Naive thymus-derived CD4-positive, alpha-beta T cell (primary cell): ENCODE results near the gene GBGT1. TPM values are rescaled to one million over a fixed set of nuclear protein-coding genes. Genes with fewer than 3 reads are reported as not detected.

Source experiments
- ATAC-seq: fragments of 150-1000 bp; cut with Tn5 transposase; 2 replicates; pipeline ENCODE4 v1.10.0; 2021; ENCODE audit warnings: mild to moderate bottlenecking, moderate library complexity
- CTCF ChIA-PET: fragments of 350-600 bp; sonication (Branson Sonifier 250); formaldehyde crosslinking; loops from one replicate; lab custom pipeline; 2021; ENCODE audit warnings: antibody characterized with exemption; lab: Charles Lee
- POLR2A ChIA-PET: fragments of 350-600 bp; sonication (Branson Sonifier 250); formaldehyde crosslinking; loops from one replicate; lab custom pipeline; 2021; ENCODE audit warnings: antibody characterized with exemption, inconsistent platforms; lab: Charles Lee
- DNase-seq, 9 donors: peaks; one replicate each; pipeline versions ENCODE4 v3.0.0 to v3.0.0-alpha.2; 2020 to 2022; ENCODE audit warnings: mixed read lengths in 1 of 9
- H3K27ac ChIP-seq: one replicate; pipeline ENCODE4 v1.7.0; 2013; ENCODE audit warnings: mild to moderate bottlenecking, low read depth, low read length, moderate library complexity
- H3K27me3 ChIP-seq, 2 donors: one replicate each; pipeline ENCODE4 v1.7.0; 2013; ENCODE audit warnings: low read length in 2 of 2, mild to moderate bottlenecking in 2 of 2, moderate library complexity in 2 of 2; ENCODE audit not compliant: control insufficient read depth in 2 of 2, insufficient read depth in 2 of 2
- H3K36me3 ChIP-seq, 3 experiments: 1 replicate in 2 of 3; 2 replicates in 1 of 3; pipeline ENCODE4 v1.7.0; 2013; ENCODE audit warnings: low read length in 3 of 3, mild to moderate bottlenecking in 3 of 3, moderate library complexity in 1 of 3; ENCODE audit not compliant: insufficient read depth in 3 of 3, control insufficient read depth in 2 of 3
- H3K4me1 ChIP-seq, 2 donors: one replicate each; pipeline ENCODE4 v1.7.0; 2013; ENCODE audit warnings: low read length in 2 of 2, mild to moderate bottlenecking in 2 of 2, moderate library complexity in 1 of 2; ENCODE audit not compliant: control insufficient read depth in 2 of 2, insufficient read depth in 2 of 2
- H3K4me3 ChIP-seq: 2 replicates; pipeline ENCODE4 v1.7.0; 2013; ENCODE audit warnings: mild to moderate bottlenecking, low read length
- H3K9me3 ChIP-seq, 3 experiments: 1 replicate in 2 of 3; 2 replicates in 1 of 3; pipeline ENCODE4 v1.7.0; 2013; ENCODE audit warnings: low read length in 3 of 3; ENCODE audit not compliant: control insufficient read depth in 2 of 3
- H3K27ac Mint-ChIP-seq, 9 donors: one replicate each; pipeline ENCODE4 v1.8.0; 2020 to 2022; ENCODE audit warnings: mixed read lengths in 9 of 9, mild to moderate bottlenecking in 8 of 9, moderate library complexity in 5 of 9, inconsistent platforms in 2 of 9
- H3K27me3 Mint-ChIP-seq, 5 donors: one replicate each; pipeline ENCODE4 v1.8.0; 2021 to 2022; ENCODE audit warnings: mixed read lengths in 5 of 5, mild to moderate bottlenecking in 1 of 5
- H3K36me3 Mint-ChIP-seq, 5 donors: one replicate each; pipeline ENCODE4 v1.8.0; 2020 to 2022; ENCODE audit warnings: mixed read lengths in 5 of 5, mild to moderate bottlenecking in 3 of 5, inconsistent platforms in 1 of 5
- H3K4me1 Mint-ChIP-seq, 7 donors: one replicate each; pipeline ENCODE4 v1.8.0; 2020 to 2022; ENCODE audit warnings: mixed read lengths in 7 of 7, mild to moderate bottlenecking in 3 of 7, inconsistent platforms in 1 of 7
- H3K4me3 Mint-ChIP-seq, 10 donors: one replicate each; pipeline ENCODE4 v1.8.0; 2020 to 2022; ENCODE audit warnings: mild to moderate bottlenecking in 10 of 10, mixed read lengths in 10 of 10, moderate library complexity in 6 of 10, inconsistent platforms in 2 of 10
- H3K9me3 Mint-ChIP-seq, 11 donors: one replicate each; pipeline ENCODE4 v1.8.0; 2020 to 2022; ENCODE audit warnings: mixed read lengths in 11 of 11, mild to moderate bottlenecking in 4 of 11, inconsistent platforms in 1 of 11, moderate library complexity in 1 of 11
- intact Hi-C, 2 donors: fragments of 100-400 bp; cut with micrococcal nuclease; formaldehyde crosslinking; loops; one replicate each; pipeline ENCODE4 v1.15.1; 2023
- polyA plus RNA-seq, 2 donors: library from polyadenylated mRNA; unstranded; fragments of 300-500 nt; fragmentation: Illumina TruSeq; gene quantifications; one replicate each; pipeline ENCODE4 v1.2.3, GENCODE V29; 2021
- total RNA-seq, 6 experiments: library from RNA in 5 of 6; stranded (reverse) in 5 of 6; gene quantifications; 1 replicate in 5 of 6; 2 replicates in 1 of 6; pipeline ENCODE4 v1.2.3 and lab custom pipeline; 2021 to 2026

GBGT1 gene
- total and polyA plus RNA-seq, 7 experiments from 2014 or later = 0.14 to 14.8 (median 4.8) TPM; not detected in 1

- no peak overlapping the region for H3K27ac ChIP-seq
- DNase-seq (no peak), ATAC-seq (no peak)
- POLR2A ChIA-PET = interaction anchor here (0.9 kb wide), 1 partner anchor 40 kb away, joined by 3 read pairs; no protein-coding TSS in a partner anchor
- H3K4me1 ChIP-seq = no peaks in the 10 kb centered on the region
- no peak overlapping the region for H3K4me3 ChIP-seq
- H3K27me3 ChIP-seq = no peaks in the 10 kb centered on the region
- intact Hi-C loops = no loop called here
- no peak overlapping the region for H3K4me3 Mint-ChIP-seq
- H3K4me1 Mint-ChIP-seq = peaks cover 0 to 4% (median 0%) of the 10 kb centered on the region in 7 donors
- CTCF ChIA-PET = interaction anchor here (1.5 to 10.6 kb wide), 2 partner anchors 14 to 43 kb away, joined by 3 to 161 read pairs; no protein-coding TSS in a partner anchor
- H3K9me3 ChIP-seq = no peaks in the 10 kb centered on the region
- H3K36me3 Mint-ChIP-seq = peaks cover 8 to 32% (median 13%) of the 10 kb centered on the region in 5 donors
- H3K9me3 Mint-ChIP-seq = no peaks in the 10 kb centered on the region
- H3K27ac Mint-ChIP-seq = peak overlapping the region in 1 of 9 donors; percentile 25
- H3K36me3 ChIP-seq = peaks cover 21 to 94% (median 36%) of the 10 kb centered on the region in 3 experiments
- no peaks in the 10 kb centered on the region for H3K27me3 Mint-ChIP-seq
Observed at GRCh38 chr9:133104718-133105460, 58.8 kb downstream of the GBGT1 start.

GRCh38 chr9:133103987-133104505 lies 59.7 kb downstream of the GBGT1 start:
- no peaks in the 10 kb centered on the region for H3K27me3 Mint-ChIP-seq
- Histone ChIP-seq H3K4me1 (no peaks in the 10 kb centered on the region), H3K36me3 (peaks cover 23 to 93% (median 41%) of the 10 kb centered on the region in 3 experiments), H3K9me3 (no peaks in the 10 kb centered on the region), H3K4me3 (no peak overlapping the region), H3K27me3 (no peaks in the 10 kb centered on the region), H3K27ac (no peak overlapping the region)
- intact Hi-C loops = loop anchor here (1.0 to 2.0 kb wide), 3 partner anchors 17 to 233 kb away; partner anchors contain the start of genes RALGDS (in 1 of the 2) and SURF6 (in 1 of the 2)
- POLR2A ChIA-PET = interaction anchor here (1.1 to 1.5 kb wide), 3 partner anchors 14 to 42 kb away, joined by 4 to 6 read pairs (median 4); no protein-coding TSS in a partner anchor
- H3K4me1 Mint-ChIP-seq = peaks cover 0 to 4% (median 0%) of the 10 kb centered on the region in 7 donors
- CTCF ChIA-PET = interaction anchor here (0.7 to 10.6 kb wide), 4 partner anchors 27 to 70 kb away, joined by 3 to 161 read pairs (median 4); no protein-coding TSS in a partner anchor
- no peak for DNase-seq
- H3K4me3 Mint-ChIP-seq = no peak overlapping the region
- no peaks in the 10 kb centered on the region for H3K9me3 Mint-ChIP-seq
- H3K27ac Mint-ChIP-seq = peak overlapping the region in 1 of 9 donors; percentile 20
- peaks cover 13 to 37% (median 18%) of the 10 kb centered on the region in 5 donors for H3K36me3 Mint-ChIP-seq
- no peak for ATAC-seq

- ATAC-seq (peak; percentile 84), DNase-seq (peak in 8 of 9 donors; percentile 30 to 70 (median 53))
- H3K27ac Mint-ChIP-seq = peak overlapping the region in 6 of 9 donors; percentile 25 to 82 (median 60)
- no peak overlapping the region for H3K4me3 ChIP-seq
- ChIA-PET POLR2A (interaction anchor here (0.5 to 2.4 kb wide), 5 partner anchors 15 to 46 kb away, joined by 3 to 13 read pairs (median 4); no protein-coding TSS in a partner anchor), CTCF (interaction anchor here (0.6 to 10.6 kb wide), 6 partner anchors 28 to 71 kb away, joined by 3 to 161 read pairs (median 4); no protein-coding TSS in a partner anchor)
- H3K9me3 Mint-ChIP-seq = no peaks in the 10 kb centered on the region
- H3K27me3 ChIP-seq = no peaks in the 10 kb centered on the region
- H3K27ac ChIP-seq = no peak overlapping the region
- no peaks in the 10 kb centered on the region for H3K9me3 ChIP-seq
- H3K27me3 Mint-ChIP-seq = no peaks in the 10 kb centered on the region
- no peaks in the 10 kb centered on the region for H3K4me1 ChIP-seq
- H3K36me3 Mint-ChIP-seq = peaks cover 13 to 43% (median 20%) of the 10 kb centered on the region in 5 donors
- intact Hi-C loops = loop anchor here (1.0 to 2.0 kb wide), 3 partner anchors 17 to 233 kb away; partner anchors contain the start of genes RALGDS (in 1 of the 2) and SURF6 (in 1 of the 2)
- H3K4me1 Mint-ChIP-seq = peaks cover 0 to 4% (median 0%) of the 10 kb centered on the region in 7 donors
- H3K4me3 Mint-ChIP-seq = peak overlapping the region in 1 of 10 donors; percentile 45
- peaks cover 30 to 93% (median 46%) of the 10 kb centered on the region in 3 experiments for H3K36me3 ChIP-seq
Observed at GRCh38 chr9:133103183-133103986, 60.3 kb downstream of the GBGT1 start.

Other genes with a start within 250 kb of the GBGT1 start
- gene TSC1, start 219.3 kb downstream of the GBGT1 start, total RNA-seq = 10 to 100 TPM; 38.1 to 98.3 (median 59.6) TPM
- gene TSC1, start 219.3 kb downstream of the GBGT1 start, polyA plus RNA-seq = 10 to 100 TPM in 1 of 2 donors, 1 to 10 TPM in 1; 9.9 to 14.7 TPM
- 1 to 10 TPM in 1 of 5 experiments, under 1 TPM in 1, not detected in 3; 0.21 to 2.7 TPM for gene GFI1B, start 185.2 kb downstream of the GBGT1 start, total RNA-seq
- gene GFI1B, start 185.2 kb downstream of the GBGT1 start, polyA plus RNA-seq = not detected
- 10 to 100 TPM; 43.9 to 77.9 (median 73.9) TPM for gene GTF3C5, start 132.9 kb downstream of the GBGT1 start, total RNA-seq
- gene GTF3C5, start 132.9 kb downstream of the GBGT1 start, polyA plus RNA-seq = 10 to 100 TPM; 39.9 to 48.8 TPM
- 1 to 10 TPM in 3 of 5 experiments, under 1 TPM in 2; 0.32 to 2.3 (median 2.2) TPM for gene CEL, start 101.9 kb downstream of the GBGT1 start, total RNA-seq
- gene CEL, start 101.9 kb downstream of the GBGT1 start, polyA plus RNA-seq = not detected
- gene RALGDS, start 42.7 kb downstream of the GBGT1 start, total RNA-seq = 100 to 1,000 TPM in 2 of 5 experiments, 10 to 100 TPM in 3; 73.9 to 123 (median 79.7) TPM
- 10 to 100 TPM; 17.8 to 35.7 TPM for gene RALGDS, start 42.7 kb downstream of the GBGT1 start, polyA plus RNA-seq
- not detected for gene OBP2B, start 45.3 kb upstream of the GBGT1 start, total RNA-seq
- gene OBP2B, start 45.3 kb upstream of the GBGT1 start, polyA plus RNA-seq = not detected
- 1 to 10 TPM in 2 of 5 experiments, not detected in 3; 1.7 to 3.3 TPM for gene ABO, start 111.3 kb upstream of the GBGT1 start, total RNA-seq
- not detected for gene ABO, start 111.3 kb upstream of the GBGT1 start, polyA plus RNA-seq
- 10 to 100 TPM; 15.4 to 33.5 (median 23.4) TPM for gene SURF6, start 172.3 kb upstream of the GBGT1 start, total RNA-seq
- gene SURF6, start 172.3 kb upstream of the GBGT1 start, polyA plus RNA-seq = 10 to 100 TPM in 1 of 2 donors, 1 to 10 TPM in 1; 9.8 to 18.7 TPM
- 10 to 100 TPM; 26.5 to 44.6 (median 32.8) TPM for gene MED22, start 184.2 kb upstream of the GBGT1 start, total RNA-seq
- gene MED22, start 184.2 kb upstream of the GBGT1 start, polyA plus RNA-seq = 10 to 100 TPM; 13.5 to 20.2 TPM
- 1,000 to 10,000 TPM; 2,002 to 2,815 (median 2,428) TPM for gene RPL7A, start 184.3 kb upstream of the GBGT1 start, total RNA-seq
- 1,000 to 10,000 TPM; 1,347 to 1,421 TPM for gene RPL7A, start 184.3 kb upstream of the GBGT1 start, polyA plus RNA-seq
- gene SURF1, start 192.6 kb upstream of the GBGT1 start, total RNA-seq = 10 to 100 TPM; 40.5 to 53.5 (median 47.9) TPM
- 100 to 1,000 TPM in 1 of 2 donors, 10 to 100 TPM in 1; 96.1 to 128 TPM for gene SURF1, start 192.6 kb upstream of the GBGT1 start, polyA plus RNA-seq
- 10 to 100 TPM; 15.0 to 23.5 (median 15.6) TPM for gene SURF2, start 192.6 kb upstream of the GBGT1 start, total RNA-seq
- gene SURF2, start 192.6 kb upstream of the GBGT1 start, polyA plus RNA-seq = 10 to 100 TPM; 28.1 to 44.5 TPM
- 100 to 1,000 TPM in 1 of 5 experiments, 10 to 100 TPM in 4; 72.5 to 196 (median 75.1) TPM for gene SURF4, start 212.1 kb upstream of the GBGT1 start, total RNA-seq
- gene SURF4, start 212.1 kb upstream of the GBGT1 start, polyA plus RNA-seq = 100 to 1,000 TPM in 1 of 2 donors, 10 to 100 TPM in 1; 99.5 to 121 TPM
- gene STKLD1, start 212.5 kb upstream of the GBGT1 start, total RNA-seq = 1 to 10 TPM; 1.1 to 1.8 (median 1.5) TPM
- gene STKLD1, start 212.5 kb upstream of the GBGT1 start, polyA plus RNA-seq = under 1 TPM in 1 of 2 donors, not detected in 1; 0.78 TPM